NCI-H345 (cell line): Measurements from ENCODE around the gene EFTUD2.

Source experiments
- DNase-seq: peaks from one replicate; lab custom pipeline; 2025; lab: John Stamatoyannopoulos, UW

EFTUD2 gene

GRCh38 chr17:44887971-44888954 is 11.0 kb downstream of the EFTUD2 start:
- DNase-seq, result no peak

- DNase-seq, result no peak
Measured at GRCh38 chr17:44887016-44887415, 12.2 kb downstream of the EFTUD2 start.

- DNase-seq, result no peak
Measured at GRCh38 chr17:44884941-44885340, 14.3 kb downstream of the EFTUD2 start.

GRCh38 chr17:44881145-44881544 is 18.1 kb downstream of the EFTUD2 start:
- no peak for DNase-seq

GRCh38 chr17:44880062-44880461 is 19.2 kb downstream of the EFTUD2 start:
- DNase-seq, result no peak

- DNase-seq, result no peak
Measured at GRCh38 chr17:44879376-44879775, 19.9 kb downstream of the EFTUD2 start.

GRCh38 chr17:44878627-44879221 is 20.5 kb downstream of the EFTUD2 start:
- peak; percentile 28 for DNase-seq

- no peak for DNase-seq
Measured at GRCh38 chr17:44877121-44877520, 22.1 kb downstream of the EFTUD2 start.

- DNase-seq, result no peak
Measured at GRCh38 chr17:44875761-44876160, 23.5 kb downstream of the EFTUD2 start.

- peak; percentile 95 for DNase-seq
Measured at GRCh38 chr17:44872131-44872768, 27.0 kb downstream of the EFTUD2 start.

GRCh38 chr17:44871556-44871955 is 27.7 kb downstream of the EFTUD2 start:
- DNase-seq, result no peak

- DNase-seq, result no peak
Measured at GRCh38 chr17:44867841-44868240, 31.4 kb downstream of the EFTUD2 start.

GRCh38 chr17:44865931-44866330 is 33.3 kb downstream of the EFTUD2 start:
- no peak for DNase-seq

- peak; percentile 72 for DNase-seq
Measured at GRCh38 chr17:44865231-44865660, 34.0 kb downstream of the EFTUD2 start.

- no peak for DNase-seq
Measured at GRCh38 chr17:44864831-44865230, 34.4 kb downstream of the EFTUD2 start.

GRCh38 chr17:44863061-44863918 is 36.0 kb downstream of the EFTUD2 start:
- DNase-seq, result no peak

- no peak for DNase-seq
Measured at GRCh38 chr17:44862278-44862914, 36.8 kb downstream of the EFTUD2 start.

- no peak for DNase-seq
Measured at GRCh38 chr17:44859701-44860100, 39.5 kb downstream of the EFTUD2 start.

GRCh38 chr17:44854192-44854591 is 45.1 kb downstream of the EFTUD2 start:
- DNase-seq, result no peak

GRCh38 chr17:44850612-44851011 is 48.6 kb downstream of the EFTUD2 start:
- no peak for DNase-seq

GRCh38 chr17:44850025-44850424 is 49.2 kb downstream of the EFTUD2 start:
- no peak for DNase-seq
